Heart left ventricle (tissue), 16 donors: ENCODE results near the gene UTRN. TPM values are rescaled to one million over a fixed set of nuclear protein-coding genes. Genes with fewer than 3 reads are reported as not detected.

Experiments
- ATAC-seq, 4 donors: fragments of 200-7000 bp; cut with Tn5 transposase; one replicate each; pipeline ENCODE4 v1.9.1; 2020 to 2022; ENCODE audit warnings: moderate library complexity in 4 of 4, mild to moderate bottlenecking in 3 of 4, moderate number of reproducible peaks in 1 of 4
- DNase-seq, 5 donors: peaks; one replicate each; pipeline ENCODE4 v3.0.0-alpha.2; 2020
- H3K27ac ChIP-seq, 12 donors: fragments of 200-600 bp; sonication (generic) in 4 of 12; one replicate each; pipeline versions ENCODE4 v1.5.0 to v1.8.0; 2016 to 2022; ENCODE audit warnings: mild to moderate bottlenecking in 2 of 12
- H3K27me3 ChIP-seq, 9 donors: fragments of 200-600 bp; sonication (generic) in 2 of 9; one replicate each; pipeline versions ENCODE4 v1.5.1 to v1.8.0; 2016 to 2022; ENCODE audit warnings: mild to moderate bottlenecking in 3 of 9
- H3K36me3 ChIP-seq, 9 donors: fragments of 200-600 bp; sonication (generic) in 2 of 9; one replicate each; pipeline versions ENCODE4 v1.5.0 to v1.8.0; 2018 to 2022; ENCODE audit warnings: mild to moderate bottlenecking in 2 of 9
- H3K4me1 ChIP-seq, 12 donors: fragments of 200-600 bp; sonication (generic) in 4 of 12; one replicate each; pipeline versions ENCODE4 v1.5.0 to v1.8.0; 2016 to 2022; ENCODE audit warnings: mild to moderate bottlenecking in 3 of 12
- H3K4me3 ChIP-seq, 12 donors: fragments of 200-600 bp; sonication (generic) in 4 of 12; one replicate each; pipeline versions ENCODE4 v1.5.0 to v1.8.0; 2017 to 2022; ENCODE audit warnings: mild to moderate bottlenecking in 9 of 12, moderate library complexity in 4 of 12
- H3K9me3 ChIP-seq, 12 donors: fragments of 200-600 bp; sonication (generic) in 4 of 12; one replicate each; pipeline versions ENCODE4 v1.5.0 to v1.8.0; 2016 to 2022; ENCODE audit warnings: mild to moderate bottlenecking in 1 of 12
- POLR2A ChIP-seq, 2 donors: fragments of 450-650 bp; IDR thresholded peaks; one replicate each; pipeline ENCODE4 v1.6.1; 2017; ENCODE audit warnings: antibody characterized with exemption in 2 of 2, mild to moderate bottlenecking in 2 of 2, moderate library complexity in 2 of 2
- WGBS, 4 donors: extraction: QIAGEN DNeasy Blood & Tissue Kit in 2 of 4; methylation state at CpG; one replicate each; pipeline versions ENCODE4 v1.1.5 to v1.1.7; 2013 to 2018; 5-methylcytosine and 5-hydroxymethylcytosine counted together
- intact Hi-C, 10 donors: fragments of 100-400 bp; cut with DNase I; formaldehyde crosslinking; loops; one replicate each; pipeline versions ENCODE4 v1.11.1 to v1.14.2; 2022
- polyA plus RNA-seq, 2 donors: library from polyadenylated mRNA; stranded (reverse); fragments of 200-250 nt; gene quantifications; one replicate each; pipeline ENCODE4 v1.2.3, GENCODE V29; 2013
- total RNA-seq, 9 donors: library from RNA; depleted of rRNA in 2 of 9; stranded (reverse); fragments of >200 nt in 2 of 9; fragmentation: NEBNext Ultra II Directional in 3 of 9; extraction: Animal tissue kit (Norgen Biotek cat#: 25700) in 3 of 9; gene quantifications; one replicate each; pipeline versions ENCODE4 v1.1.0 to v1.2.4, GENCODE V29; 2016 to 2023
- TF ChIP-seq, protein P1 (sequence below), 12 donors: fragments of 200-600 bp; sonication (generic) in 4 of 12; IDR thresholded peaks; one replicate each; pipeline versions ENCODE4 v1.5.0 to v1.8.0; 2018 to 2022; ENCODE audit warnings: antibody characterized with exemption in 12 of 12, mild to moderate bottlenecking in 5 of 12
- donor health status: ischemic (EF 13 %, LVEDD 7.1; RV severe dilation, severe dysfunction).
- donor health status: healthy with polysubstance abuse.
- donor health status: DM: no; HTN: yes; CAD: no.
- donor health status: DM: no; HTN: no; CAD: no.
- donor health status: ischemic (EF 25% LVEDD 6.9; RV normal size, moderate dysfunction).
- donor health status: ischemic (EF 25% LVEDD 5.7; RV mildly dilated, moderate dysfunction).
- donor health status: healthy.
- donor health status: DM: yes; HTN: yes; CAD: no.
- donor health status: ischemic (EF 35%, LVEDD 5.7; RV mildly dilated, moderate dysfunction).
- donor health status: nonischemic (EF 11% LVEDD 7.7; RV severe dilation, severe dysfunction).
- donor health status: DM: yes; HTN: yes; CAD: no.
- donor health status: PGD.
- donor health status: ischemic (EF 29% LVEDD 5.4; RV normal size, mild dysfunction).
- donor health status: nonischemic (EF 23%, LVEDD 6.1; RV moderate dilation, normal function).

UTRN gene
- total and polyA plus RNA-seq, 11 donors = 13.9 to 129 (median 77.4) TPM

GRCh38 chr6:144295211-144295610 lies 10.1 kb downstream of the UTRN start:
- WGBS, 4 donors = 93 to 99% (median 97%) methylated on average over 2 of the region's 2 CpGs
- Histone ChIP-seq H3K9me3 (no peaks in the 10 kb centered on the region), H3K36me3 (peaks cover 0 to 47% (median 30%) of the 10 kb centered on the region in 9 donors), H3K27me3 (no peaks in the 10 kb centered on the region), H3K27ac (no peak overlapping the region), H3K4me3 (no peak overlapping the region), H3K4me1 (peaks cover 4 to 81% (median 34%) of the 10 kb centered on the region in 12 donors)
- TF ChIP-seq POLR2A (IDR thresholded peaks at IDR 0.05) = no peak
- TF ChIP-seq, protein P1, sequence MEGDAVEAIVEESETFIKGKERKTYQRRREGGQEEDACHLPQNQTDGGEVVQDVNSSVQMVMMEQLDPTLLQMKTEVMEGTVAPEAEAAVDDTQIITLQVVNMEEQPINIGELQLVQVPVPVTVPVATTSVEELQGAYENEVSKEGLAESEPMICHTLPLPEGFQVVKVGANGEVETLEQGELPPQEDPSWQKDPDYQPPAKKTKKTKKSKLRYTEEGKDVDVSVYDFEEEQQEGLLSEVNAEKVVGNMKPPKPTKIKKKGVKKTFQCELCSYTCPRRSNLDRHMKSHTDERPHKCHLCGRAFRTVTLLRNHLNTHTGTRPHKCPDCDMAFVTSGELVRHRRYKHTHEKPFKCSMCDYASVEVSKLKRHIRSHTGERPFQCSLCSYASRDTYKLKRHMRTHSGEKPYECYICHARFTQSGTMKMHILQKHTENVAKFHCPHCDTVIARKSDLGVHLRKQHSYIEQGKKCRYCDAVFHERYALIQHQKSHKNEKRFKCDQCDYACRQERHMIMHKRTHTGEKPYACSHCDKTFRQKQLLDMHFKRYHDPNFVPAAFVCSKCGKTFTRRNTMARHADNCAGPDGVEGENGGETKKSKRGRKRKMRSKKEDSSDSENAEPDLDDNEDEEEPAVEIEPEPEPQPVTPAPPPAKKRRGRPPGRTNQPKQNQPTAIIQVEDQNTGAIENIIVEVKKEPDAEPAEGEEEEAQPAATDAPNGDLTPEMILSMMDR (IDR thresholded peaks at IDR 0.05) = no peak
- no peak for DNase-seq
- no peak for ATAC-seq
- intact Hi-C loops = loop anchor here in 3 of 10 donors (10.0 kb wide), 2 partner anchors 50 to 120 kb away; no protein-coding TSS in a partner anchor

GRCh38 chr6:144295981-144296767 lies 11.0 kb downstream of the UTRN start:
- intact Hi-C loops = loop anchor here in 3 of 10 donors (10.0 kb wide), 2 partner anchors 49 to 119 kb away; no protein-coding TSS in a partner anchor
- Histone ChIP-seq H3K36me3 (peaks cover 0 to 47% (median 30%) of the 10 kb centered on the region in 9 donors), H3K4me3 (no peak overlapping the region), H3K27me3 (no peaks in the 10 kb centered on the region), H3K9me3 (no peaks in the 10 kb centered on the region), H3K4me1 (peaks cover 4 to 78% (median 34%) of the 10 kb centered on the region in 12 donors), H3K27ac (peak overlapping the region in 11 of 12 donors; percentile 7 to 87 (median 58))
- DNase-seq (no peak), ATAC-seq (peak in 1 of 4 donors; percentile 30)
- TF ChIP-seq, protein P1 (IDR thresholded peaks at IDR 0.05) = no peak
- TF ChIP-seq POLR2A (IDR thresholded peaks at IDR 0.05) = no peak
- 95 to 99% (median 97%) methylated on average over 7 of the region's 7 CpGs for WGBS, 4 donors

DNA sequence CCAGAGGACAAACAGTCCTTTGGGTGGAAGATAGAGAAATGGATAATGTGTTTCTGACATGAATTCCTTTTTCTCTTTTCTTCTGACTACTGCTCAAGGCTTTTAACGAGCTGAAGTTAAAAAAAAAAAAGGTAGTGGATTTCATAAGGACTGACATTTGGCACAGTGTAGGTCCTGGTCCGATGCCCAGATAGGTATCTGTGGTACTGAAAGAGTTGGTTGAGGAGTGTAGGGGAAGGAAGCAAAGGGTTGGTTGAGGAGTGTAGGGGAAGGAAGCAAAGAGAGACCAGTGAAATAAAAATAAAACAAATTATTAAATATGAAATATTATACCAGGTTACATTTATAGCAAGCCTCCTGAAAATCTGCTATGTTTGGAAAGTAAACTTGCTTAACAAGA lies 11.8 kb downstream of the UTRN start:
- ATAC-seq (peak in 3 of 4 donors; percentile 47 to 71 (median 58)), DNase-seq (peak in 1 of 5 donors; percentile 42)
- WGBS, 4 donors = 9 to 14% (median 10%) methylated on average over 2 of the region's 2 CpGs
- intact Hi-C loops = loop anchor here in 3 of 10 donors (10.0 kb wide), 2 partner anchors 48 to 118 kb away; no protein-coding TSS in a partner anchor
- peaks cover 0 to 45% (median 26%) of the 10 kb centered on the region in 9 donors for H3K36me3 ChIP-seq
- peak overlapping the region in 1 of 12 donors; percentile 10 for H3K4me3 ChIP-seq
- H3K27ac ChIP-seq = peak overlapping the region; percentile 38 to 87 (median 56)
- H3K4me1 ChIP-seq = peaks cover 4 to 72% (median 34%) of the 10 kb centered on the region in 12 donors
- no peaks in the 10 kb centered on the region for H3K27me3 ChIP-seq
- TF ChIP-seq POLR2A (IDR thresholded peaks at IDR 0.05) = no peak
- TF ChIP-seq, protein P1 (IDR thresholded peaks at IDR 0.05) = no peak
- H3K9me3 ChIP-seq = no peaks in the 10 kb centered on the region

GRCh38 chr6:144297511-144298100 lies 12.5 kb downstream of the UTRN start:
- peaks cover 0 to 42% (median 20%) of the 10 kb centered on the region in 9 donors for H3K36me3 ChIP-seq
- intact Hi-C loops = loop anchor here in 3 of 10 donors (10.0 kb wide), 2 partner anchors 47 to 117 kb away; no protein-coding TSS in a partner anchor
- no peak for DNase-seq
- TF ChIP-seq POLR2A (IDR thresholded peaks at IDR 0.05) = no peak
- TF ChIP-seq, protein P1 (IDR thresholded peaks at IDR 0.05) = no peak
- H3K27me3 ChIP-seq = no peaks in the 10 kb centered on the region
- 33 to 44% (median 42%) methylated on average over 3 of the region's 3 CpGs for WGBS, 4 donors
- peak in 3 of 4 donors; percentile 68 to 77 (median 71) for ATAC-seq
- peak overlapping the region in 2 of 12 donors; percentile 8 to 10 for H3K4me3 ChIP-seq
- H3K9me3 ChIP-seq = no peaks in the 10 kb centered on the region
- peaks cover 4 to 68% (median 34%) of the 10 kb centered on the region in 12 donors for H3K4me1 ChIP-seq
- H3K27ac ChIP-seq = peak overlapping the region; percentile 38 to 87 (median 56)
